Measurements from ENCODE around the gene FRAS1. TPM values are rescaled to one million over a fixed set of nuclear protein-coding genes. Genes with fewer than 3 reads are reported as not detected.
"Not testable (repeated sequence)": the region's sequence is repeated elsewhere in the genome, so short reads cannot be mapped to it uniquely, and the experiment has no call there.

FRAS1 gene
- total RNA-seq, 1 donor from 2014 or later: not detected

- no peak overlapping the region for H3K4me3 Mint-ChIP-seq
- ChIA-PET CTCF (no interaction called here), POLR2A (no interaction called here)
- no peak overlapping the region for H3K27ac Mint-ChIP-seq
- DNase-seq (no peak), ATAC-seq (ENCODE audit: low read depth) (no peak)
- H3K27me3 Mint-ChIP-seq: peaks cover 12% of the 10 kb centered on the region
- H3K9me3 Mint-ChIP-seq: no peaks in the 10 kb centered on the region
- no peaks in the 10 kb centered on the region for H3K36me3 Mint-ChIP-seq (ENCODE audit: low read depth)
- no peak for TF ChIP-seq CTCF (IDR thresholded peaks at IDR 0.05)
- no peaks in the 10 kb centered on the region for H3K4me1 Mint-ChIP-seq
- intact Hi-C loops (cut with micrococcal nuclease): no loop called here
These were observed 426.7 kb downstream of the FRAS1 start for GRCh38 chr4:78483811-78484210.

GRCh38 chr4:78484574-78484973 is 427.5 kb downstream of the FRAS1 start:
- Mint-ChIP-seq H3K9me3 (no peaks in the 10 kb centered on the region), H3K4me3 (no peak overlapping the region), H3K27ac (no peak overlapping the region), H3K36me3 (ENCODE audit: low read depth) (no peaks in the 10 kb centered on the region), H3K4me1 (no peaks in the 10 kb centered on the region), H3K27me3 (peaks cover 12% of the 10 kb centered on the region)
- DNase-seq: no peak
- CTCF ChIA-PET: no interaction called here
- POLR2A ChIA-PET: no interaction called here
- no peak for TF ChIP-seq CTCF (IDR thresholded peaks at IDR 0.05)
- intact Hi-C loops (cut with micrococcal nuclease): no loop called here
- ATAC-seq (ENCODE audit: low read depth): no peak

GRCh38 chr4:78493731-78494130 is 436.6 kb downstream of the FRAS1 start:
- CTCF ChIA-PET: no interaction called here
- no peak for TF ChIP-seq CTCF (IDR thresholded peaks at IDR 0.05)
- Mint-ChIP-seq H3K4me1 (no peaks in the 10 kb centered on the region), H3K36me3 (ENCODE audit: low read depth) (no peaks in the 10 kb centered on the region), H3K4me3 (no peak overlapping the region), H3K9me3 (no peaks in the 10 kb centered on the region), H3K27me3 (peaks cover 8% of the 10 kb centered on the region), H3K27ac (no peak overlapping the region)
- POLR2A ChIA-PET: no interaction called here
- intact Hi-C loops (cut with micrococcal nuclease): no loop called here
- no peak for DNase-seq
- no peak for ATAC-seq (ENCODE audit: low read depth)

- Mint-ChIP-seq H3K27ac (no peak overlapping the region), H3K36me3 (ENCODE audit: low read depth) (no peaks in the 10 kb centered on the region), H3K27me3 (peaks cover 3% of the 10 kb centered on the region), H3K9me3 (no peaks in the 10 kb centered on the region), H3K4me3 (no peak overlapping the region), H3K4me1 (no peaks in the 10 kb centered on the region)
- POLR2A ChIA-PET: no interaction called here
- TF ChIP-seq CTCF (IDR thresholded peaks at IDR 0.05): no peak
- intact Hi-C loops (cut with micrococcal nuclease): no loop called here
- ATAC-seq (ENCODE audit: low read depth) (no peak), DNase-seq (no peak)
- CTCF ChIA-PET: no interaction called here
These were observed 439.0 kb downstream of the FRAS1 start for GRCh38 chr4:78496021-78496643.

GRCh38 chr4:78506260-78506659 is 449.1 kb downstream of the FRAS1 start:
- ATAC-seq (ENCODE audit: low read depth); H3K27ac Mint-ChIP-seq; H3K36me3 Mint-ChIP-seq (ENCODE audit: low read depth); H3K27me3 Mint-ChIP-seq; intact Hi-C loops (cut with micrococcal nuclease); POLR2A ChIA-PET; CTCF ChIA-PET; H3K4me1 Mint-ChIP-seq; H3K9me3 Mint-ChIP-seq; H3K4me3 Mint-ChIP-seq; DNase-seq: not testable (repeated sequence)

- H3K36me3 Mint-ChIP-seq (ENCODE audit: low read depth): no peaks in the 10 kb centered on the region
- H3K27me3 Mint-ChIP-seq: peaks cover 9% of the 10 kb centered on the region
- H3K4me3 Mint-ChIP-seq: no peak overlapping the region
- intact Hi-C loops (cut with micrococcal nuclease): no loop called here
- H3K27ac Mint-ChIP-seq: no peak overlapping the region
- DNase-seq: no peak
- no peaks in the 10 kb centered on the region for H3K4me1 Mint-ChIP-seq
- CTCF ChIA-PET: no interaction called here
- no peak for ATAC-seq (ENCODE audit: low read depth)
- no peak for TF ChIP-seq CTCF (IDR thresholded peaks at IDR 0.05)
- no peaks in the 10 kb centered on the region for H3K9me3 Mint-ChIP-seq
- POLR2A ChIA-PET: no interaction called here
These were observed 451.9 kb downstream of the FRAS1 start for GRCh38 chr4:78509043-78509442.

Measured in activated B cell treated with CpG ODN at 0.5 μM for 24 hours (primary cell).